Endothelial cell (in vitro differentiated cells): Measurements from ENCODE around the gene HOXA3. TPM values are rescaled to one million over a fixed set of nuclear protein-coding genes. Genes with fewer than 3 reads are reported as not detected.

ENCODE experiments used
- DNase-seq: peaks from one replicate; pipeline ENCODE4 v3.0.0; 2021; ENCODE audit warnings: low spot score
- H3K27ac Mint-ChIP-seq: one replicate; pipeline ENCODE4 v1.8.0; 2021; ENCODE audit warnings: mixed read lengths, inconsistent platforms; ENCODE audit not compliant: unreplicated experiment
- H3K27me3 Mint-ChIP-seq: one replicate; pipeline ENCODE4 v1.8.0; 2021; ENCODE audit warnings: mild to moderate bottlenecking, moderate library complexity, mixed read lengths, inconsistent platforms; ENCODE audit not compliant: unreplicated experiment
- H3K36me3 Mint-ChIP-seq: one replicate; pipeline ENCODE4 v1.8.0; 2021; ENCODE audit warnings: mild to moderate bottlenecking, low read depth, mixed read lengths, inconsistent platforms; ENCODE audit not compliant: unreplicated experiment
- H3K4me1 Mint-ChIP-seq: one replicate; pipeline ENCODE4 v1.8.0; 2021; ENCODE audit warnings: mild to moderate bottlenecking, mixed read lengths, inconsistent platforms; ENCODE audit not compliant: unreplicated experiment
- H3K4me3 Mint-ChIP-seq: one replicate; pipeline ENCODE4 v1.8.0; 2021; ENCODE audit warnings: mild to moderate bottlenecking, mixed read lengths, inconsistent platforms; ENCODE audit not compliant: unreplicated experiment
- H3K9me3 Mint-ChIP-seq: one replicate; pipeline ENCODE4 v1.8.0; 2021; ENCODE audit warnings: mixed read lengths, inconsistent platforms; ENCODE audit not compliant: unreplicated experiment
- total RNA-seq: library from RNA; stranded (reverse); fragmentation: NEBNext Ultra II Directional; extraction: Animal tissue kit (Norgen Biotek cat#: 25700); gene quantifications from one replicate; pipeline ENCODE4 v1.2.1, GENCODE V29; 2021; ENCODE audit not compliant: unreplicated experiment
- TF ChIP-seq, protein P1 (sequence below): fragments of 200-600 bp; sonication (generic); IDR thresholded peaks from one replicate; pipeline ENCODE4 v1.5.0; 2021; ENCODE audit warnings: antibody characterized with exemption; ENCODE audit not compliant: unreplicated experiment

The HOXA3 gene
- total RNA-seq, 1 donor from 2014 or later = 0.13 TPM

DNA sequence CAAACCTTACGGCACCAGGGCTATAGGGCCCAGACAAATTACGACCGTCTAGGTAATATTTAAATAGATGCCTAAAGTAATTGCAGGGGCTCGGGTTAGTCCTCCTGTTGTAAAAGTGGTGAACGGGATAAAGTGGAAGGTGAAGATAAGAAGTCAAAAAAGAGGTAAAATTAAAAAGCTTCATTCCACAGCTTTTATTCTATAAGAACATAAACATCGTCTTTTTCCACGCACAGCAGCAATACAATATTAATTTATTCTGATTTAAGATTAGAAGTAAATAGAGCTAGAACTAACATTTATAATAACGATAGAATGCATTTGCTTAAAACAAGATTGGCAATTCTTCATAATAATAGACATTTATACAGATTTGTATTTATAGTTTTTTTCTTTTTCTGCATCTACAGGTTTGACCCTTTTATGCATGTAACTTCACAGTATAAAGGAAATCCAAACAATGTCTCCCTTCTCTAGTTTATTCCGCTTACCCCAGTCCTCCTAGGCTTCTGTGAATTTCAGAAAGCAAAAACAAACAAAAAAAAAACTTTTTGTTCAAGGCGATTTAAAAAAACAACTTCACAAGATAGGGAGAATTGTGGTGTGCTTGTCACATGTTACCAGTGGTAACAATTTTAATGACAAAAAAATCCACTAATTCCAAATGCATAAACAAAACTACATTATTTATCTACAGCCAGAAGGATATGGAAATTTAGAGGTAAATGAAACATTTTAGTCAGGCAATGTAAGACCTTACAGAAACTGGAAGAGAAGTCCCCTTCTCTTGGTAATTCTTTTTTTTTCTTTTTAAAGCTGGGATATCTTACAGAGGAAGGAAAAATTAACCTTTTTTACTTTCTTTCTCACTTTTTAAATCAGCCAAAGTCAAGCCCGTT is 18.3 kb upstream of the HOXA3 start:
- peaks cover 2% of the 10 kb centered on the region for H3K36me3 Mint-ChIP-seq
- peaks cover 32% of the 10 kb centered on the region for H3K27me3 Mint-ChIP-seq
- H3K9me3 Mint-ChIP-seq = no peaks in the 10 kb centered on the region
- no peak overlapping the region for H3K27ac Mint-ChIP-seq
- H3K4me3 Mint-ChIP-seq = peak overlapping the region; percentile 51
- TF ChIP-seq, protein P1, sequence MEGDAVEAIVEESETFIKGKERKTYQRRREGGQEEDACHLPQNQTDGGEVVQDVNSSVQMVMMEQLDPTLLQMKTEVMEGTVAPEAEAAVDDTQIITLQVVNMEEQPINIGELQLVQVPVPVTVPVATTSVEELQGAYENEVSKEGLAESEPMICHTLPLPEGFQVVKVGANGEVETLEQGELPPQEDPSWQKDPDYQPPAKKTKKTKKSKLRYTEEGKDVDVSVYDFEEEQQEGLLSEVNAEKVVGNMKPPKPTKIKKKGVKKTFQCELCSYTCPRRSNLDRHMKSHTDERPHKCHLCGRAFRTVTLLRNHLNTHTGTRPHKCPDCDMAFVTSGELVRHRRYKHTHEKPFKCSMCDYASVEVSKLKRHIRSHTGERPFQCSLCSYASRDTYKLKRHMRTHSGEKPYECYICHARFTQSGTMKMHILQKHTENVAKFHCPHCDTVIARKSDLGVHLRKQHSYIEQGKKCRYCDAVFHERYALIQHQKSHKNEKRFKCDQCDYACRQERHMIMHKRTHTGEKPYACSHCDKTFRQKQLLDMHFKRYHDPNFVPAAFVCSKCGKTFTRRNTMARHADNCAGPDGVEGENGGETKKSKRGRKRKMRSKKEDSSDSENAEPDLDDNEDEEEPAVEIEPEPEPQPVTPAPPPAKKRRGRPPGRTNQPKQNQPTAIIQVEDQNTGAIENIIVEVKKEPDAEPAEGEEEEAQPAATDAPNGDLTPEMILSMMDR = no peak
- H3K4me1 Mint-ChIP-seq = peaks cover 46% of the 10 kb centered on the region
- no peak for DNase-seq

DNA sequence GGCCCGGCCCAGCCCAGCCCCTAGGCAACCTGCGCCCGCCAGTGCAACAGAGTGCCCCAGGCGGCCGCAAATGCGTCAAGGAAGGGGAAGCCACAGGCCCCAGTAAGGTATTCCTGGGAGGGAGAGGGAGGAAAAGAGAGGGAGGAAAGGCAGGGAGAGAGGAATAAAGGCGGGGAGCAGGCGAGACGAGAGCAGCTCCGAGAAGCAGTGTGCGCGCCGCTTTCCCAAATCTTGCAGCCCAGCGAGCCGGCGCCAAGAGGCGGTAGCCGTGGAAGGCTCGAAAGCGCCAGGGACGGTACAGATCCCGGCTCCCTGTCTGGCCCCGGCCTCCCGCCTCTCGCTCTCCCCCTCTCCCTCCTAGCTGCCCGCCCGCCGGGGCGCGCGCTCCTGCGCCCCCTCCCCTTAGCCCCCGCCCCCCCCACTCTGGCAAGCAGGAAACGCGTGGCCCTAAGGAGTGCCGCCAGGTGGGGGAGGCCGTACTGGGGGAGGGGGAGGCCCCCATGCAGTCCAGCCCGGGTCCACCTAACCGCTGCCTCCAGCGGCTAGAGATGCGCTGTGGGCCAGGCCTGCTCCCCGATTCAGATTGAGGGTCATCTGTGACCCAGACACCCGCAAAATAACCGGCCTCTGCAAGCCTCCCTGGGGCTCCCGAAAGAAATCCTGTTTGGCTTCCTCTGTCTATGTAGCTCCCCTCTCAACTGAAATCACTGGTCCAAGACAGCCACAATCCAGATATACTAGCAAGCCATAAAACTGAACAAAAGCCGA is 17.5 kb upstream of the HOXA3 start:
- Mint-ChIP-seq H3K36me3 (peaks cover 4% of the 10 kb centered on the region), H3K27ac (no peak overlapping the region), H3K27me3 (peaks cover 30% of the 10 kb centered on the region), H3K4me3 (peak overlapping the region; percentile 51), H3K4me1 (peaks cover 43% of the 10 kb centered on the region), H3K9me3 (no peaks in the 10 kb centered on the region)
- no peak for DNase-seq
- TF ChIP-seq, protein P1 = no peak

DNA sequence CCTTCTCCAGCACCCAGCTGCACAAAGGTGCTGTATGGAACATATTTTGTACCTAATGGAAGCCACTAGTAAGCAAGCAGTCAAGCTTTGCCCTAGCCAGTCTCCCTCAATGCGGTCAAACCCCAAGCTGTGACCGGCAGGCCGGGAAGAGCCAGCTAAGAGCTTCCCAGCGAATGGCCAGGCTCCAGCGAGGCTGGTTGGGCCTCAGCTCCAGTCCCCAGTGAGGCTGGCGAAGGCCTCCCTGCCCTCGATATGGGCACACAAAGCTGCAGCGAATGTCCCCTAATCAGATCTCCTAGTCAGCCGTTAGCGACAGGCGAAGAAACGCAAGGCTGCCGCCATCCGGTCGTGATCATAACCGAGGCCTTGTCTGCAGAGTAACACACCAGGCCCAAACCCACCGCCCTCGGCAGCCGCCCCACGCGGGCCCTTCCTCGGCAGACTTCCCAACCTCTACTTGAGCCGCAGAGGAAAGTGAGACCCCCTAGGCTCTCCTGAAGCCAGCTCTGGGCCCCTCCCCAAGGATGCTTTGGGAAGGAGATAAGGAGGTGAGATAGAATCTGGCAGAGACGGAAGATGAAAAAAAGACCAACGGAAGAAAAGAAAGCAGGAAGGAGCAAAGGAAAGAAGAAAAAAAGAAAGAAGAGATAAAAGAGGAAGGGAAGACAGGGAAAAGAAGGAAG is 16.0 kb upstream of the HOXA3 start:
- peaks cover 41% of the 10 kb centered on the region for H3K27me3 Mint-ChIP-seq
- no peak for DNase-seq
- no peaks in the 10 kb centered on the region for H3K9me3 Mint-ChIP-seq
- H3K4me3 Mint-ChIP-seq = peak overlapping the region; percentile 62
- peaks cover 4% of the 10 kb centered on the region for H3K36me3 Mint-ChIP-seq
- H3K4me1 Mint-ChIP-seq = peaks cover 50% of the 10 kb centered on the region
- no peak overlapping the region for H3K27ac Mint-ChIP-seq
- TF ChIP-seq, protein P1 = no peak

DNA sequence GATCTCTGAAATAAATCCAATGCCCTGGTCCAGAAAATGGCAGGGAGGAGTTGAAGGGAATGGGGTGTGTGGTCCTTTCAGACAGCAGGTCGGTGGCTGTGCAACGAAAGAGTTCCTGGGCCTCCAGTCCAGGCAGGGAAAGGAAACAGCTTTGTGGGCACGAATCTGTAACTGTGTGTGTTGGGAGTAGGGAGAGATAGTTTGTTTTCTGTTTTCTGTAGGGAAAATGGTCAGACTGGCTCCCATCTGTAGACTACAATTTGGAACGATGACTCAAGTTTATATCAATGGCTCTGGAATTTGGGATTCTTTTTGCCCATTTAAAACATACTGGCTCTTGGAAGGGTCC is 15.5 kb upstream of the HOXA3 start:
- Mint-ChIP-seq H3K4me1 (peaks cover 50% of the 10 kb centered on the region), H3K27ac (peak overlapping the region; percentile 45), H3K27me3 (peaks cover 41% of the 10 kb centered on the region), H3K36me3 (peaks cover 4% of the 10 kb centered on the region), H3K9me3 (no peaks in the 10 kb centered on the region), H3K4me3 (no peak overlapping the region)
- TF ChIP-seq, protein P1 = no peak
- DNase-seq = no peak
